ENCODE results near the gene CCDC90B. TPM values are rescaled to one million over a fixed set of nuclear protein-coding genes. Genes with fewer than 3 reads are reported as not detected.

Gene CCDC90B
- total and polyA plus RNA-seq, 2 of the 13 experiments (the other 11 are each of a cell fraction or from before 2014, with no cell fraction given) = 17.1 to 46.1 TPM

DNA sequence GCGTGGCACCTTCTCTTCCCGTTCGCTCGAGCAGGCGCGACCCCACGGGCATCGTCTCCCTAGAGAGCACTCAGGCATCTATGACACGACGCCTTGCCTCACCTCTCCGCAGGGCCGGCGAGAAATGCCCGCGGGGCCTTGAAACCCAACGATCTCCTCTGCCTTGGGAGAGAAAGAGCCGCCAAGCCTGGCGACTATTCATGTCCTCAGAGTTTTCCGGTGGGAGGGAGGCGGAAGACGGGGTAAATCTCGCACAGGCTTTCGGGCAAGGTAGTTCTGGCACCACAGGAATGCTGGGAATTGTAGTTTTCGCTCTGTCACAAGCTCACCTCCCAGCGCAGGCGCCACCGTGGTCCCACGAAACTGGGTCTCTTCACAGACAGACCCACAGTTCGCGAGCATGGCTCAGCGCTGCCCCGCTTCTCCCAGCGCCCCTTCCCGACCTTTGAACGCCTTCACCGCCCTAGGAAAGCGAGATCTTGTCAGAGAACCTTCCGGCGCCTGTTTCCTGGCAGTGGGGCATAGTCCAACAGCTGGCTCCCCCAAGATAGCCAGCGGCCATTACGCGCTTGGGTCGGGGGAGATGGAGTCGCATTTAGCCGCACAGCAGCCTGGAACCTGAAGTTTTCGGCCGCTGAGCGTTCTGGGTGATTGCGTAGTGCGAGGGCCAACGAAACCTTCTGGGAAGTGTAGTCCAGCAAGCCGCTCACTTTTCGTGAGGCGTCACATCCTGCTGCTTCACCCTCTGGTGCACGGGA lies at the start of gene CCDC90B (continued):
- TF ChIP-seq ZNF17 (CRISPR knock-in tag; IDR thresholded peaks at IDR 0.05) (no peak), ZNF788 (CRISPR knock-in tag; IDR thresholded peaks at IDR 0.05; ENCODE audit: borderline replicate concordance) (peak; percentile 84), EZH2 (conservative IDR thresholded peaks at IDR 0.05; ENCODE audit: low read depth, low read length) (no peak), ZSCAN29 (CRISPR knock-in tag; conservative IDR thresholded peaks at IDR 0.05) (no peak; the same call in 1 of the 2 replicates), MZF1 (CRISPR knock-in tag; IDR thresholded peaks at IDR 0.05; ENCODE audit: borderline replicate concordance) (no peak), CBFB (CRISPR knock-in tag; IDR thresholded peaks at IDR 0.05) (peak; percentile 74), RFX5 (IDR thresholded peaks at IDR 0.05; ENCODE audit: low read depth, low read length) (no peak), ZNF292 (CRISPR knock-in tag; IDR thresholded peaks at IDR 0.05; ENCODE audit: borderline replicate concordance, low read depth) (no peak), FOXO1 (CRISPR knock-in tag; IDR thresholded peaks at IDR 0.05) (0 out of 2 replicates have a peak, but pooled peaks have one; percentile 12), SIX1 (CRISPR knock-in tag; IDR thresholded peaks at IDR 0.05; ENCODE audit: borderline replicate concordance) (no peak), ZC3H4 (CRISPR knock-in tag; IDR thresholded peaks at IDR 0.05; ENCODE audit: borderline replicate concordance) (peak; percentile 80), SP1 (IDR thresholded peaks at IDR 0.05) (no peak), SP1 (CRISPR knock-in tag; IDR thresholded peaks at IDR 0.05) (peak; percentile 29), MED13 (CRISPR knock-in tag; IDR thresholded peaks at IDR 0.05) (peak; percentile 57; the same call in 1 of the 2 replicates), ZNF337 (CRISPR knock-in tag; IDR thresholded peaks at IDR 0.05; ENCODE audit: borderline replicate concordance, low read depth) (no peak), ZNF256 (CRISPR knock-in tag; conservative IDR thresholded peaks at IDR 0.05) (no peak), ZNF891 (CRISPR knock-in tag; IDR thresholded peaks at IDR 0.05) (peak; percentile 83), SOX6 (IDR thresholded peaks at IDR 0.05) (no peak), SOX6 (CRISPR knock-in tag; IDR thresholded peaks at IDR 0.05) (peak; percentile 63; the same call in 1 of the 2 replicates), JUN (CRISPR knock-in tag; IDR thresholded peaks at IDR 0.05) (peak; percentile 75; the same call in 1 of the 2 replicates), ZBTB21 (CRISPR knock-in tag; IDR thresholded peaks at IDR 0.05) (no peak), ZNF430 (CRISPR knock-in tag; IDR thresholded peaks at IDR 0.05) (peak; percentile 65; the same call in 1 of the 2 replicates)
- TF ChIP-seq, protein P1, sequence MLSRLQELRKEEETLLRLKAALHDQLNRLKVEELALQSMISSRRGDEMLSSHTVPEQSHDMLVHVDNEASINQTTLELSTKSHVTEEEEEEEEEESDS (CRISPR knock-in tag; IDR thresholded peaks at IDR 0.05; ENCODE audit: borderline replicate concordance) = peak; percentile 68; the same call in 1 of the 2 replicates
- TF ChIP-seq, protein P2, sequence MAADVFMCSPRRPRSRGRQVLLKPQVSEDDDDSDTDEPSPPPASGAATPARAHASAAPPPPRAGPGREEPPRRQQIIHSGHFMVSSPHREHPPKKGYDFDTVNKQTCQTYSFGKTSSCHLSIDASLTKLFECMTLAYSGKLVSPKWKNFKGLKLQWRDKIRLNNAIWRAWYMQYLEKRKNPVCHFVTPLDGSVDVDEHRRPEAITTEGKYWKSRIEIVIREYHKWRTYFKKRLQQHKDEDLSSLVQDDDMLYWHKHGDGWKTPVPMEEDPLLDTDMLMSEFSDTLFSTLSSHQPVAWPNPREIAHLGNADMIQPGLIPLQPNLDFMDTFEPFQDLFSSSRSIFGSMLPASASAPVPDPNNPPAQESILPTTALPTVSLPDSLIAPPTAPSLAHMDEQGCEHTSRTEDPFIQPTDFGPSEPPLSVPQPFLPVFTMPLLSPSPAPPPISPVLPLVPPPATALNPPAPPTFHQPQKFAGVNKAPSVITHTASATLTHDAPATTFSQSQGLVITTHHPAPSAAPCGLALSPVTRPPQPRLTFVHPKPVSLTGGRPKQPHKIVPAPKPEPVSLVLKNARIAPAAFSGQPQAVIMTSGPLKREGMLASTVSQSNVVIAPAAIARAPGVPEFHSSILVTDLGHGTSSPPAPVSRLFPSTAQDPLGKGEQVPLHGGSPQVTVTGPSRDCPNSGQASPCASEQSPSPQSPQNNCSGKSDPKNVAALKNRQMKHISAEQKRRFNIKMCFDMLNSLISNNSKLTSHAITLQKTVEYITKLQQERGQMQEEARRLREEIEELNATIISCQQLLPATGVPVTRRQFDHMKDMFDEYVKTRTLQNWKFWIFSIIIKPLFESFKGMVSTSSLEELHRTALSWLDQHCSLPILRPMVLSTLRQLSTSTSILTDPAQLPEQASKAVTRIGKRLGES (CRISPR knock-in tag; IDR thresholded peaks at IDR 0.05; ENCODE audit: borderline replicate concordance) = no peak
- TF ChIP-seq, protein P3, sequence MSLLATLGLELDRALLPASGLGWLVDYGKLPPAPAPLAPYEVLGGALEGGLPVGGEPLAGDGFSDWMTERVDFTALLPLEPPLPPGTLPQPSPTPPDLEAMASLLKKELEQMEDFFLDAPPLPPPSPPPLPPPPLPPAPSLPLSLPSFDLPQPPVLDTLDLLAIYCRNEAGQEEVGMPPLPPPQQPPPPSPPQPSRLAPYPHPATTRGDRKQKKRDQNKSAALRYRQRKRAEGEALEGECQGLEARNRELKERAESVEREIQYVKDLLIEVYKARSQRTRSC (CRISPR knock-in tag; IDR thresholded peaks at IDR 0.05; ENCODE audit: low read depth) = no peak
- TF ChIP-seq, protein P4, sequence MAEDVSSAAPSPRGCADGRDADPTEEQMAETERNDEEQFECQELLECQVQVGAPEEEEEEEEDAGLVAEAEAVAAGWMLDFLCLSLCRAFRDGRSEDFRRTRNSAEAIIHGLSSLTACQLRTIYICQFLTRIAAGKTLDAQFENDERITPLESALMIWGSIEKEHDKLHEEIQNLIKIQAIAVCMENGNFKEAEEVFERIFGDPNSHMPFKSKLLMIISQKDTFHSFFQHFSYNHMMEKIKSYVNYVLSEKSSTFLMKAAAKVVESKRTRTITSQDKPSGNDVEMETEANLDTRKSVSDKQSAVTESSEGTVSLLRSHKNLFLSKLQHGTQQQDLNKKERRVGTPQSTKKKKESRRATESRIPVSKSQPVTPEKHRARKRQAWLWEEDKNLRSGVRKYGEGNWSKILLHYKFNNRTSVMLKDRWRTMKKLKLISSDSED (CRISPR knock-in tag; IDR thresholded peaks at IDR 0.05) = no peak

All from HepG2 (cell line).